ENCODE measurements around the gene CAPN14. TPM values are rescaled to one million over a fixed set of nuclear protein-coding genes. Genes with fewer than 3 reads are reported as not detected.
"Not testable (repeated sequence)": the region's sequence is repeated elsewhere in the genome, so short reads cannot be mapped to it uniquely, and the experiment has no call there.

CAPN14 gene
- polyA plus RNA-seq, 1 donor, result 0.13 TPM

GRCh38 chr2:31196622-31197021 lies 20.7 kb downstream of the CAPN14 start:
- H3K27ac ChIP-seq (ENCODE audit: low read length), result no peak overlapping the region
- no peaks in the 10 kb centered on the region for H3K27me3 ChIP-seq (ENCODE audit: control insufficient read depth, insufficient read depth, low read length)
- no peak overlapping the region for H3K4me3 ChIP-seq (ENCODE audit: low read length)
- peaks cover 7% of the 10 kb centered on the region for H3K4me1 ChIP-seq (ENCODE audit: control insufficient read depth, insufficient read depth, low read length)
- no peaks in the 10 kb centered on the region for H3K36me3 ChIP-seq (ENCODE audit: control insufficient read depth, insufficient read depth, low read length)
- no CpG with 5 or more reads among the region's 2 CpGs for WGBS (ENCODE audit: insufficient coverage, low lambda C conversion rate)
- DNase-seq, result no peak
- no peaks in the 10 kb centered on the region for H3K9me3 ChIP-seq (ENCODE audit: control insufficient read depth, low read depth, low read length)

- H3K4me3 ChIP-seq (ENCODE audit: low read length), result no peak overlapping the region
- H3K36me3 ChIP-seq (ENCODE audit: control insufficient read depth, insufficient read depth, low read length), result no peaks in the 10 kb centered on the region
- WGBS (ENCODE audit: insufficient coverage, low lambda C conversion rate), result 100% methylated on average over 1 of the region's 4 CpGs
- H3K27ac ChIP-seq (ENCODE audit: low read length), result no peak overlapping the region
- no peak for DNase-seq
- H3K4me1 ChIP-seq (ENCODE audit: control insufficient read depth, insufficient read depth, low read length), result peaks cover 7% of the 10 kb centered on the region
- H3K27me3 ChIP-seq (ENCODE audit: control insufficient read depth, insufficient read depth, low read length), result no peaks in the 10 kb centered on the region
- H3K9me3 ChIP-seq (ENCODE audit: control insufficient read depth, low read depth, low read length), result no peaks in the 10 kb centered on the region
These were observed 23.5 kb downstream of the CAPN14 start for GRCh38 chr2:31193806-31194205.

- H3K27me3 ChIP-seq (ENCODE audit: control insufficient read depth, insufficient read depth, low read length), result no peaks in the 10 kb centered on the region
- no peaks in the 10 kb centered on the region for H3K36me3 ChIP-seq (ENCODE audit: control insufficient read depth, insufficient read depth, low read length)
- H3K9me3 ChIP-seq (ENCODE audit: control insufficient read depth, low read depth, low read length), result no peaks in the 10 kb centered on the region
- WGBS (ENCODE audit: insufficient coverage, low lambda C conversion rate), result no CpG with 5 or more reads among the region's 12 CpGs
- H3K27ac ChIP-seq (ENCODE audit: low read length), result no peak overlapping the region
- peak; percentile 74 to 78 for DNase-seq
- H3K4me1 ChIP-seq (ENCODE audit: control insufficient read depth, insufficient read depth, low read length), result peaks cover 7% of the 10 kb centered on the region
- H3K4me3 ChIP-seq (ENCODE audit: low read length), result no peak overlapping the region
These were observed 24.4 kb downstream of the CAPN14 start for GRCh38 chr2:31192851-31193392.

GRCh38 chr2:31192396-31192795 lies 24.9 kb downstream of the CAPN14 start:
- Histone ChIP-seq H3K27me3 (ENCODE audit: control insufficient read depth, insufficient read depth, low read length) (no peaks in the 10 kb centered on the region), H3K9me3 (ENCODE audit: control insufficient read depth, low read depth, low read length) (no peaks in the 10 kb centered on the region), H3K27ac (ENCODE audit: low read length) (no peak overlapping the region), H3K4me1 (ENCODE audit: control insufficient read depth, insufficient read depth, low read length) (peaks cover 7% of the 10 kb centered on the region), H3K4me3 (ENCODE audit: low read length) (no peak overlapping the region), H3K36me3 (ENCODE audit: control insufficient read depth, insufficient read depth, low read length) (no peaks in the 10 kb centered on the region)
- no peak for DNase-seq
- WGBS (ENCODE audit: insufficient coverage, low lambda C conversion rate), result no CpG with 5 or more reads among the region's 2 CpGs

GRCh38 chr2:31191931-31192330 lies 25.4 kb downstream of the CAPN14 start:
- no peaks in the 10 kb centered on the region for H3K27me3 ChIP-seq (ENCODE audit: control insufficient read depth, insufficient read depth, low read length)
- no CpG with 5 or more reads among the region's 11 CpGs for WGBS (ENCODE audit: insufficient coverage, low lambda C conversion rate)
- H3K36me3 ChIP-seq (ENCODE audit: control insufficient read depth, insufficient read depth, low read length), result no peaks in the 10 kb centered on the region
- DNase-seq, result no peak
- no peaks in the 10 kb centered on the region for H3K9me3 ChIP-seq (ENCODE audit: control insufficient read depth, low read depth, low read length)
- H3K4me3 ChIP-seq (ENCODE audit: low read length), result no peak overlapping the region
- H3K4me1 ChIP-seq (ENCODE audit: control insufficient read depth, insufficient read depth, low read length), result peaks cover 7% of the 10 kb centered on the region
- no peak overlapping the region for H3K27ac ChIP-seq (ENCODE audit: low read length)

GRCh38 chr2:31190188-31190587 lies 27.1 kb downstream of the CAPN14 start:
- DNase-seq, result no peak
- Histone ChIP-seq H3K4me1 (ENCODE audit: control insufficient read depth, insufficient read depth, low read length) (peaks cover 7% of the 10 kb centered on the region), H3K36me3 (ENCODE audit: control insufficient read depth, insufficient read depth, low read length) (no peaks in the 10 kb centered on the region), H3K27me3 (ENCODE audit: control insufficient read depth, insufficient read depth, low read length) (peaks cover 4% of the 10 kb centered on the region), H3K4me3 (ENCODE audit: low read length) (no peak overlapping the region), H3K27ac (ENCODE audit: low read length) (no peak overlapping the region), H3K9me3 (ENCODE audit: control insufficient read depth, low read depth, low read length) (no peaks in the 10 kb centered on the region)
- no CpG with 5 or more reads among the region's 1 CpG for WGBS (ENCODE audit: insufficient coverage, low lambda C conversion rate)

- Histone ChIP-seq H3K27me3 (ENCODE audit: control insufficient read depth, insufficient read depth, low read length) (peaks cover 4% of the 10 kb centered on the region), H3K36me3 (ENCODE audit: control insufficient read depth, insufficient read depth, low read length) (no peaks in the 10 kb centered on the region), H3K4me1 (ENCODE audit: control insufficient read depth, insufficient read depth, low read length) (peaks cover 7% of the 10 kb centered on the region), H3K9me3 (ENCODE audit: control insufficient read depth, low read depth, low read length) (no peaks in the 10 kb centered on the region), H3K27ac (ENCODE audit: low read length) (no peak overlapping the region), H3K4me3 (ENCODE audit: low read length) (no peak overlapping the region)
- WGBS (ENCODE audit: insufficient coverage, low lambda C conversion rate), result no CpG with 5 or more reads among the region's 4 CpGs
- DNase-seq, result no peak
These were observed 28.2 kb downstream of the CAPN14 start for GRCh38 chr2:31189141-31189540.

- 94% methylated on average over 3 of the region's 5 CpGs for WGBS (ENCODE audit: insufficient coverage, low lambda C conversion rate)
- no peak for DNase-seq
- Histone ChIP-seq H3K4me1 (ENCODE audit: control insufficient read depth, insufficient read depth, low read length) (no peaks in the 10 kb centered on the region), H3K27ac (ENCODE audit: low read length) (no peak overlapping the region), H3K9me3 (ENCODE audit: control insufficient read depth, low read depth, low read length) (no peaks in the 10 kb centered on the region), H3K27me3 (ENCODE audit: control insufficient read depth, insufficient read depth, low read length) (peaks cover 4% of the 10 kb centered on the region), H3K36me3 (ENCODE audit: control insufficient read depth, insufficient read depth, low read length) (no peaks in the 10 kb centered on the region), H3K4me3 (ENCODE audit: low read length) (no peak overlapping the region)
These were observed 29.2 kb downstream of the CAPN14 start for GRCh38 chr2:31188131-31188530.

GRCh38 chr2:31187166-31187565 lies 30.1 kb downstream of the CAPN14 start:
- no peaks in the 10 kb centered on the region for H3K4me1 ChIP-seq (ENCODE audit: control insufficient read depth, insufficient read depth, low read length)
- no peak overlapping the region for H3K4me3 ChIP-seq (ENCODE audit: low read length)
- peaks cover 4% of the 10 kb centered on the region for H3K27me3 ChIP-seq (ENCODE audit: control insufficient read depth, insufficient read depth, low read length)
- no peaks in the 10 kb centered on the region for H3K36me3 ChIP-seq (ENCODE audit: control insufficient read depth, insufficient read depth, low read length)
- DNase-seq, result no peak
- no peaks in the 10 kb centered on the region for H3K9me3 ChIP-seq (ENCODE audit: control insufficient read depth, low read depth, low read length)
- H3K27ac ChIP-seq (ENCODE audit: low read length), result no peak overlapping the region
- WGBS (ENCODE audit: insufficient coverage, low lambda C conversion rate), result no CpG with 5 or more reads among the region's 4 CpGs

- H3K4me1 ChIP-seq (ENCODE audit: control insufficient read depth, insufficient read depth, low read length); H3K27me3 ChIP-seq (ENCODE audit: control insufficient read depth, insufficient read depth, low read length); H3K4me3 ChIP-seq (ENCODE audit: low read length); DNase-seq; H3K27ac ChIP-seq (ENCODE audit: low read length); H3K9me3 ChIP-seq (ENCODE audit: control insufficient read depth, low read depth, low read length); H3K36me3 ChIP-seq (ENCODE audit: control insufficient read depth, insufficient read depth, low read length): not testable (repeated sequence)
- 80% methylated on average over 1 of the region's 7 CpGs for WGBS (ENCODE audit: insufficient coverage, low lambda C conversion rate)
These were observed 33.3 kb downstream of the CAPN14 start for GRCh38 chr2:31183973-31184372.

GRCh38 chr2:31176742-31177141 lies 40.6 kb downstream of the CAPN14 start:
- Histone ChIP-seq H3K4me3 (ENCODE audit: low read length) (no peak overlapping the region), H3K36me3 (ENCODE audit: control insufficient read depth, insufficient read depth, low read length) (no peaks in the 10 kb centered on the region), H3K27ac (ENCODE audit: low read length) (no peak overlapping the region), H3K27me3 (ENCODE audit: control insufficient read depth, insufficient read depth, low read length) (no peaks in the 10 kb centered on the region), H3K9me3 (ENCODE audit: control insufficient read depth, low read depth, low read length) (no peaks in the 10 kb centered on the region), H3K4me1 (ENCODE audit: control insufficient read depth, insufficient read depth, low read length) (no peaks in the 10 kb centered on the region)
- WGBS (ENCODE audit: insufficient coverage, low lambda C conversion rate), result no CpG with 5 or more reads among the region's 10 CpGs
- DNase-seq, result no peak
